IMR-90 (cell line): ENCODE results near the gene BEAN1. TPM values are rescaled to one million over a fixed set of nuclear protein-coding genes. Genes with fewer than 3 reads are reported as not detected.

ENCODE experiments used
- ATAC-seq: fragments of 200-7000 bp; cut with Tn5 transposase; 2 replicates; pipeline ENCODE4 v1.9.1; 2020; ENCODE audit warnings: low read depth, mild to moderate bottlenecking, moderate library complexity
- BruUV-seq: library from RNA; stranded (reverse); fragments of 400-500 nt; replicated peaks from 2 replicates; lab custom pipeline; 2021; lab: Mats Ljungman, UMichigan
- CTCF ChIA-PET: fragments of 300-600 bp; formaldehyde crosslinking; extraction: SDS; loops from one replicate; lab custom pipeline; 2021; ENCODE audit warnings: antibody characterized with exemption; lab: Yijun Ruan, JAX
- POLR2A ChIA-PET: fragments of 300-600 bp; sonication (Branson Sonifier 250); formaldehyde crosslinking; loops from one replicate; lab custom pipeline; 2022; ENCODE audit warnings: antibody characterized with exemption; ENCODE audit not compliant: unreplicated experiment; lab: Charles Lee
- DNase-seq: peaks from one replicate; pipeline ENCODE4 v3.0.0; 2013
- H2AFZ ChIP-seq: replicated peaks from 2 replicates; pipeline ENCODE3; 2013; ENCODE audit warnings: low read length, mild to moderate bottlenecking; ENCODE audit not compliant: poor library complexity
- H2AK5ac ChIP-seq: 2 replicates; pipeline ENCODE4 v1.6.1; 2013; ENCODE audit warnings: low read depth, low read length, inconsistent platforms
- H2AK9ac ChIP-seq: replicated peaks from 2 replicates; pipeline ENCODE3; 2013; ENCODE audit warnings: mild to moderate bottlenecking, low read depth, low read length, moderate library complexity; ENCODE audit not compliant: poor library complexity
- H2BK120ac ChIP-seq: 2 replicates; pipeline ENCODE4 v1.6.1; 2013; ENCODE audit warnings: low read depth, low read length, inconsistent platforms
- H2BK15ac ChIP-seq: 3 replicates; pipeline ENCODE4 v1.6.1; 2013; ENCODE audit warnings: low read depth, low read length, inconsistent platforms
- H2BK20ac ChIP-seq: 2 replicates; pipeline ENCODE4 v1.6.1; 2013; ENCODE audit warnings: low read depth, mild to moderate bottlenecking, inconsistent platforms, low read length, moderate library complexity
- H2BK5ac ChIP-seq: 2 replicates; pipeline ENCODE4 v1.6.1; 2013; ENCODE audit warnings: mild to moderate bottlenecking, low read depth, low read length, inconsistent platforms; ENCODE audit not compliant: poor library complexity, severe bottlenecking
- H3K14ac ChIP-seq: replicated peaks from 2 replicates; pipeline ENCODE4 v1.6.1; 2013; ENCODE audit warnings: low read depth, low read length, inconsistent platforms
- H3K18ac ChIP-seq: 2 replicates; pipeline ENCODE4 v1.6.1; 2013; ENCODE audit warnings: low read depth, low read length, control low read depth
- H3K23ac ChIP-seq: 2 replicates; pipeline ENCODE4 v1.6.1; 2013; ENCODE audit warnings: low read depth, low read length, inconsistent platforms
- H3K27ac ChIP-seq: 2 replicates; pipeline ENCODE4 v1.5.1; 2013; ENCODE audit warnings: mild to moderate bottlenecking, control low read depth, low read length; ENCODE audit not compliant: insufficient read depth
- H3K27me3 ChIP-seq: 2 replicates; pipeline ENCODE4 v1.6.1; 2013; ENCODE audit warnings: low read length; ENCODE audit not compliant: control insufficient read depth, insufficient read depth
- H3K36me3 ChIP-seq: 2 replicates; pipeline ENCODE4 v1.6.1; 2013; ENCODE audit warnings: low read length, mixed read lengths; ENCODE audit not compliant: control insufficient read depth, insufficient read depth
- H3K4ac ChIP-seq: 2 replicates; pipeline ENCODE4 v1.6.1; 2013; ENCODE audit warnings: low read depth, low read length, inconsistent platforms
- H3K4me1 ChIP-seq: 2 replicates; pipeline ENCODE4 v1.6.1; 2013; ENCODE audit warnings: low read length, mixed read lengths; ENCODE audit not compliant: control insufficient read depth, insufficient read depth
- H3K4me2 ChIP-seq: 2 replicates; pipeline ENCODE4 v1.6.1; 2013; ENCODE audit warnings: low read depth, mild to moderate bottlenecking, control low read depth, low read length, moderate library complexity
- H3K4me3 ChIP-seq: 2 replicates; pipeline ENCODE4 v1.5.1; 2013; ENCODE audit warnings: low read depth, mild to moderate bottlenecking, control low read depth, low read length, moderate library complexity; ENCODE audit not compliant: insufficient read depth
- H3K56ac ChIP-seq: 2 replicates; pipeline ENCODE4 v1.6.1; 2013; ENCODE audit warnings: low read length, inconsistent platforms; ENCODE audit not compliant: insufficient read depth; ENCODE audit errors: extremely low read depth
- H3K79me1 ChIP-seq, 2 experiments: 2 replicates each; pipeline ENCODE4 v1.6.1; 2013; ENCODE audit warnings: low read length in 2 of 2, inconsistent platforms in 1 of 2, low read depth in 1 of 2
- H3K9ac ChIP-seq: 2 replicates; pipeline ENCODE4 v1.6.1; 2013; ENCODE audit warnings: low read depth, low read length, control low read depth
- H3K9me1 ChIP-seq: 2 replicates; pipeline ENCODE4 v1.6.1; 2013; ENCODE audit warnings: low read length, inconsistent platforms; ENCODE audit not compliant: insufficient read depth
- H3K9me3 ChIP-seq: 2 replicates; pipeline ENCODE4 v1.6.1; 2013; ENCODE audit warnings: low read length; ENCODE audit not compliant: control insufficient read depth, insufficient read depth
- H4K20me1 ChIP-seq: 2 replicates; pipeline ENCODE4 v1.6.1; 2013; ENCODE audit warnings: low read length, inconsistent platforms; ENCODE audit not compliant: insufficient read depth
- H4K5ac ChIP-seq: 2 replicates; pipeline ENCODE4 v1.6.1; 2013; ENCODE audit warnings: mild to moderate bottlenecking, low read depth, low read length, control low read depth
- H4K8ac ChIP-seq, 2 experiments: 2 replicates each; pipeline ENCODE4 v1.6.1; 2013; ENCODE audit warnings: low read depth in 2 of 2, low read length in 2 of 2, control low read depth in 1 of 2, inconsistent platforms in 1 of 2
- H4K91ac ChIP-seq: 2 replicates; pipeline ENCODE4 v1.6.1; 2013; ENCODE audit warnings: low read depth, low read length, inconsistent platforms; ENCODE audit not compliant: insufficient read depth
- BHLHE40 ChIP-seq: fragments of 150-350 bp; IDR thresholded peaks from 2 replicates; pipeline ENCODE4 v1.6.1; 2016; ENCODE audit warnings: mild to moderate bottlenecking, low read depth, low read length
- CEBPB ChIP-seq: IDR thresholded peaks from 2 replicates; pipeline ENCODE4 v1.6.1; 2012; ENCODE audit warnings: low read depth, low read length, improper control_type of control experiment
- CHD1 ChIP-seq: IDR thresholded peaks from 2 replicates; pipeline ENCODE4 v1.6.1; 2012; ENCODE audit warnings: low read depth, low read length, improper control_type of control experiment
- CTCF ChIP-seq: conservative IDR thresholded peaks from 2 replicates; pipeline ENCODE4 v1.5.1; 2012; ENCODE audit warnings: mild to moderate bottlenecking, low read depth, low read length, improper control_type of control experiment
- ELK1 ChIP-seq: fragments of 150-350 bp; IDR thresholded peaks from 2 replicates; pipeline ENCODE4 v1.6.1; 2016; ENCODE audit warnings: low read depth, mild to moderate bottlenecking, low read length, moderate library complexity, borderline replicate concordance
- FOS ChIP-seq: fragments of 150-350 bp; IDR thresholded peaks from 2 replicates; pipeline ENCODE4 v1.6.1; 2016; ENCODE audit warnings: low read depth, low read length
- MAFK ChIP-seq: IDR thresholded peaks from 2 replicates; pipeline ENCODE4 v1.6.1; 2012; ENCODE audit warnings: low read depth, low read length, improper control_type of control experiment
- MAZ ChIP-seq: IDR thresholded peaks from 2 replicates; pipeline ENCODE4 v1.6.1; 2012; ENCODE audit warnings: low read depth, mild to moderate bottlenecking, low read length, improper control_type of control experiment, moderate library complexity, borderline replicate concordance
- MXI1 ChIP-seq: IDR thresholded peaks from 2 replicates; pipeline ENCODE4 v1.6.1; 2012; ENCODE audit warnings: low read depth, mild to moderate bottlenecking, low read length, moderate library complexity, borderline replicate concordance
- NFE2L2 ChIP-seq: fragments of 150-350 bp; IDR thresholded peaks from 2 replicates; pipeline ENCODE4 v1.6.1; 2016; ENCODE audit warnings: low read depth, mild to moderate bottlenecking, low read length
- POLR2A ChIP-seq: IDR thresholded peaks from 2 replicates; pipeline ENCODE4 v1.6.1; 2012; ENCODE audit warnings: mild to moderate bottlenecking, low read depth, low read length
- RAD21 ChIP-seq: IDR thresholded peaks from 2 replicates; pipeline ENCODE4 v1.6.1; 2012; ENCODE audit warnings: low read length, improper control_type of control experiment
- RCOR1 ChIP-seq: IDR thresholded peaks from 2 replicates; pipeline ENCODE4 v1.6.1; 2012; ENCODE audit warnings: mild to moderate bottlenecking, low read length, improper control_type of control experiment; ENCODE audit not compliant: insufficient replicate concordance
- RFX5 ChIP-seq: IDR thresholded peaks from 2 replicates; pipeline ENCODE4 v1.8.0; 2012; ENCODE audit warnings: low read depth, mild to moderate bottlenecking, low read length, moderate library complexity
- SMC3 ChIP-seq: fragments of 150-350 bp; IDR thresholded peaks from 2 replicates; pipeline ENCODE4 v1.6.1; 2016; ENCODE audit warnings: low read depth, mild to moderate bottlenecking, antibody characterized with exemption, low read length, moderate library complexity
- WGBS, 2 experiments: methylation state at CpG; one replicate each; pipeline versions ENCODE4 v1.1.5 to v1.1.7; 2013; ENCODE audit warnings: missing lambda C conversion rate in 2 of 2; ENCODE audit not compliant: insufficient read length in 1 of 2; ENCODE audit errors: extremely low coverage in 2 of 2; 5-methylcytosine and 5-hydroxymethylcytosine counted together
- dilution Hi-C: fragments of 300-500 bp; cut with HindIII; formaldehyde crosslinking; loops from one replicate; pipeline ENCODE4 v1.14.3; 2018; ENCODE audit warnings: low sequenced_read_pairs; ENCODE audit not compliant: unreplicated experiment
- in situ Hi-C: fragments of 300-500 bp; cut with MboI; formaldehyde crosslinking; loops from 3 replicates; pipeline ENCODE4 v1.14.3; 2019; ENCODE audit warnings: low sequenced_read_pairs, inconsistent platforms, mixed read lengths
- intact Hi-C: fragments of 100-400 bp; cut with micrococcal nuclease; formaldehyde crosslinking; loops from 2 replicates; pipeline ENCODE4 v1.10.0; 2022
- polyA plus RNA-seq, 3 experiments: library from polyadenylated mRNA; depleted of rRNA; stranded (reverse); fragments of >200 nt; gene quantifications; 2 replicates each; pipeline ENCODE4 v1.2.3, GENCODE V29; 2012; ENCODE audit warnings: low replicate concordance in 1 of 3
- total RNA-seq: library from RNA; depleted of rRNA; stranded (reverse); fragments of >200 nt; gene quantifications from 2 replicates; pipeline ENCODE4 v1.2.3, GENCODE V29; 2012

BEAN1 gene
- total and polyA plus RNA-seq, 2 of the 4 experiments (the other 2 are of a cell fraction), result not detected

GRCh38 chr16:66434619-66435430 lies 7.7 kb downstream of the BEAN1 start:
- no peaks in the 10 kb centered on the region for H3K9me1 ChIP-seq
- BruUV-seq, result no TSS peak
- H4K8ac ChIP-seq, result no peak overlapping the region
- no peak overlapping the region for H4K91ac ChIP-seq
- H3K23ac ChIP-seq, result no peak overlapping the region
- H3K9ac ChIP-seq, result no peak overlapping the region
- no peak overlapping the region for H4K5ac ChIP-seq
- no peak overlapping the region for H3K4me3 ChIP-seq
- POLR2A ChIA-PET, result no interaction called here
- CTCF ChIA-PET, result no interaction called here
- no peak overlapping the region for H2BK5ac ChIP-seq
- H3K27me3 ChIP-seq, result peaks cover 45% of the 10 kb centered on the region
- H3K36me3 ChIP-seq, result no peaks in the 10 kb centered on the region
- H3K18ac ChIP-seq, result no peak overlapping the region
- H2AFZ ChIP-seq, result no peak overlapping the region
- no peaks in the 10 kb centered on the region for H4K20me1 ChIP-seq
- H2AK9ac ChIP-seq, result no peak overlapping the region
- no peaks in the 10 kb centered on the region for H3K4me1 ChIP-seq
- H2AK5ac ChIP-seq, result no peak overlapping the region
- H2BK120ac ChIP-seq, result no peak overlapping the region
- no peak overlapping the region for H3K27ac ChIP-seq
- H3K9me3 ChIP-seq, result no peaks in the 10 kb centered on the region; the same call in 1 of the 2 replicates
- DNase-seq (no peak), ATAC-seq (no peak)
- WGBS, 2 experiments, result 61% methylated on average over 3 of the region's 9 CpGs; no CpG with 5 or more reads in 1 of the 2 experiments
- no peak overlapping the region for H3K4ac ChIP-seq
- in situ Hi-C loops, result no loop called here
- intact Hi-C loops, result no loop called here
- no peak overlapping the region for H2BK15ac ChIP-seq
- no peak overlapping the region for H2BK20ac ChIP-seq
- dilution Hi-C loops, result no loop called here
- no peak overlapping the region for H3K56ac ChIP-seq
- no peak overlapping the region for H3K14ac ChIP-seq
- H3K4me2 ChIP-seq, result no peak overlapping the region
- no peaks in the 10 kb centered on the region for H3K79me1 ChIP-seq
- no peak for TF ChIP-seq RAD21
- TF ChIP-seq CTCF, result no peak
- no peak for TF ChIP-seq RCOR1
- TF ChIP-seq POLR2A, result no peak
- no peak for TF ChIP-seq NFE2L2
- TF ChIP-seq BHLHE40, result no peak
- no peak for TF ChIP-seq MAZ
- no peak for TF ChIP-seq MAFK
- no peak for TF ChIP-seq CEBPB
- TF ChIP-seq FOS, result no peak
- no peak for TF ChIP-seq RFX5
- TF ChIP-seq MXI1, result no peak
- TF ChIP-seq SMC3, result no peak
- no peak for TF ChIP-seq ELK1
- no peak for TF ChIP-seq CHD1
